Calu3 (cell line): Measurements from ENCODE around the gene SLC39A5. TPM values are rescaled to one million over a fixed set of nuclear protein-coding genes. Genes with fewer than 3 reads are reported as not detected.

Experiments
- BruUV-seq: library from RNA; stranded (reverse); fragments of 400-500 nt; replicated peaks from 2 replicates; lab custom pipeline; 2021; lab: Mats Ljungman, UMichigan
- CTCF ChIA-PET: fragments of 300-600 bp; sonication (Branson Sonifier 250); formaldehyde crosslinking; loops from one replicate; lab custom pipeline; 2022; ENCODE audit warnings: antibody characterized with exemption; lab: Charles Lee
- DNase-seq: peaks from one replicate; pipeline ENCODE4 v3.0.0; 2022
- H3K27ac Mint-ChIP-seq: one replicate; pipeline ENCODE4 v1.8.0; 2022; ENCODE audit warnings: mixed read lengths; ENCODE audit not compliant: unreplicated experiment
- H3K27me3 Mint-ChIP-seq: one replicate; pipeline ENCODE4 v1.8.0; 2022; ENCODE audit warnings: mixed read lengths; ENCODE audit not compliant: unreplicated experiment
- H3K36me3 Mint-ChIP-seq: one replicate; pipeline ENCODE4 v1.8.0; 2022; ENCODE audit warnings: mild to moderate bottlenecking, moderate library complexity, mixed read lengths; ENCODE audit not compliant: insufficient read depth, unreplicated experiment
- H3K4me1 Mint-ChIP-seq: one replicate; pipeline ENCODE4 v1.8.0; 2022; ENCODE audit warnings: mild to moderate bottlenecking, low read depth, mixed read lengths; ENCODE audit not compliant: unreplicated experiment
- H3K4me3 Mint-ChIP-seq: one replicate; pipeline ENCODE4 v1.8.0; 2022; ENCODE audit warnings: mild to moderate bottlenecking, low read depth, moderate library complexity, mixed read lengths; ENCODE audit not compliant: unreplicated experiment
- H3K9me3 Mint-ChIP-seq: one replicate; pipeline ENCODE4 v1.8.0; 2022; ENCODE audit warnings: low read depth, mixed read lengths; ENCODE audit not compliant: unreplicated experiment
- intact Hi-C: fragments of 100-400 bp; cut with micrococcal nuclease; formaldehyde crosslinking; loops from one replicate; pipeline ENCODE4 v1.10.0; 2022; ENCODE audit not compliant: unreplicated experiment
- total RNA-seq: library from RNA; stranded (reverse); gene quantifications from 2 replicates; pipeline ENCODE4 v1.2.3, GENCODE V29; 2022
- TF ChIP-seq, protein P1 (sequence below): fragments of 200-600 bp; IDR thresholded peaks from one replicate; pipeline ENCODE4 v1.8.0; 2022; ENCODE audit warnings: antibody characterized with exemption; ENCODE audit not compliant: unreplicated experiment

SLC39A5 gene
- total RNA-seq, 1 experiment from 2014 or later, result not detected

DNA sequence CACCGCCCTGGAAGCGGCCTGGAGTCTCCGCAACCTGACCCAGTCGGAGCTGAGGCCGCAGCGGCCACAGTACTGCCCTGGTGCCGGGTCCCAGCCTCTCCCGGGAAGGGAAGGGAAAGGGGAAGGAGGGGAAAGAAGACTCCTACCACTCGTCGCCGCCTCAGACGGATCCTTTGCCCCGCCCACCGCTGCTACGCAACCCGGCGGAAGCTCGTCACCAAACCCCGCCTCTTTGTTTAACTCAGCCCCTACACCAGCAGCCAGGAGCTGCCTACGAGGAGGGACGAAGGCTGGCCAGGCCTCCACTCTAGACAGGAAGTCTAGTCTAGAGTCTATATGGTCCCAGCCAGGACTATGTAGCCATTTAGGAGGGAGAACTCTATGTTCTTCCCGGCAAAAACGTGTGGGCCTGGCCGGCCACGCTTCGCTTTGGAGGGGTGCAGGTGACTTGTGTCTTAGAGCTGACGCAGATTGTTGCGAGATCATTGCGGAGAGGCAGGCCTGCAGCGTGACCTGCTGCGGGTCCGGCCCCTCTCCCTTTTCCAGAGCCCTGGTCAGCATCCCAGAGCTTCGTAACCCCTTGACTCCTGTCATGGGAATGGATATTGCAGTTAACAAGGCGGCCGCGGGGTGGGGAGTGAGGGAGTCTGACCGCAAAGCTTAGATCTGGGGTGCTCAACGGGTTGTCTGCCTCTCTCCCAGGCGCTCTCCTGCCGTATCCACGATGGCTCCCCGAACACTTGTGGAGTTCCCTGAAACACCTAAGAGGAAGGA is 7.9 kb upstream of the SLC39A5 start, which contains the start of gene RNF41:
Gene RNF41 (minus strand): TSS at position 166 of the 774 bp plus-strand sequence. CDS start 7,875 bp downstream, outside the sequence.
- CTCF ChIA-PET, result interaction anchor here (0.6 to 3.0 kb wide), 20 partner anchors 11 to 501 kb away, joined by 3 to 28 read pairs (median 4); partner anchors contain the start of genes ANKRD52, CNPY2, COQ10A and CS
- TF ChIP-seq, protein P1, sequence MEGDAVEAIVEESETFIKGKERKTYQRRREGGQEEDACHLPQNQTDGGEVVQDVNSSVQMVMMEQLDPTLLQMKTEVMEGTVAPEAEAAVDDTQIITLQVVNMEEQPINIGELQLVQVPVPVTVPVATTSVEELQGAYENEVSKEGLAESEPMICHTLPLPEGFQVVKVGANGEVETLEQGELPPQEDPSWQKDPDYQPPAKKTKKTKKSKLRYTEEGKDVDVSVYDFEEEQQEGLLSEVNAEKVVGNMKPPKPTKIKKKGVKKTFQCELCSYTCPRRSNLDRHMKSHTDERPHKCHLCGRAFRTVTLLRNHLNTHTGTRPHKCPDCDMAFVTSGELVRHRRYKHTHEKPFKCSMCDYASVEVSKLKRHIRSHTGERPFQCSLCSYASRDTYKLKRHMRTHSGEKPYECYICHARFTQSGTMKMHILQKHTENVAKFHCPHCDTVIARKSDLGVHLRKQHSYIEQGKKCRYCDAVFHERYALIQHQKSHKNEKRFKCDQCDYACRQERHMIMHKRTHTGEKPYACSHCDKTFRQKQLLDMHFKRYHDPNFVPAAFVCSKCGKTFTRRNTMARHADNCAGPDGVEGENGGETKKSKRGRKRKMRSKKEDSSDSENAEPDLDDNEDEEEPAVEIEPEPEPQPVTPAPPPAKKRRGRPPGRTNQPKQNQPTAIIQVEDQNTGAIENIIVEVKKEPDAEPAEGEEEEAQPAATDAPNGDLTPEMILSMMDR, result no peak
- BruUV-seq, result TSS peak; percentile 73
- Mint-ChIP-seq H3K27ac (peak within 1 kb of the TSS; percentile 92), H3K36me3 (peaks cover 56% of the 10 kb centered on the region), H3K4me3 (peak within 1 kb of the TSS; percentile 97), H3K27me3 (no peaks in the 10 kb centered on the region), H3K4me1 (peaks cover 17% of the 10 kb centered on the region), H3K9me3 (no peaks in the 10 kb centered on the region)
- peak; percentile 98 for DNase-seq
- intact Hi-C loops, result loop anchor here (1.0 kb wide), 1 partner anchor 29 kb away; no protein-coding TSS in a partner anchor

- BruUV-seq, result no TSS peak
- Mint-ChIP-seq H3K27ac (peak overlapping the region; percentile 92), H3K36me3 (peaks cover 56% of the 10 kb centered on the region), H3K27me3 (no peaks in the 10 kb centered on the region), H3K4me1 (peaks cover 17% of the 10 kb centered on the region), H3K9me3 (no peaks in the 10 kb centered on the region), H3K4me3 (peak overlapping the region; percentile 97)
- CTCF ChIA-PET, result interaction anchor here (0.5 to 3.0 kb wide), 19 partner anchors 11 to 502 kb away, joined by 3 to 28 read pairs (median 4); partner anchors contain the start of genes ANKRD52, CNPY2, COQ10A and CS
- intact Hi-C loops, result loop anchor here (1.0 kb wide), 1 partner anchor 29 kb away; no protein-coding TSS in a partner anchor
- DNase-seq, result no peak
- TF ChIP-seq, protein P1, result no peak
Measured at GRCh38 chr12:56222531-56222895, 7.3 kb upstream of the SLC39A5 start.

DNA sequence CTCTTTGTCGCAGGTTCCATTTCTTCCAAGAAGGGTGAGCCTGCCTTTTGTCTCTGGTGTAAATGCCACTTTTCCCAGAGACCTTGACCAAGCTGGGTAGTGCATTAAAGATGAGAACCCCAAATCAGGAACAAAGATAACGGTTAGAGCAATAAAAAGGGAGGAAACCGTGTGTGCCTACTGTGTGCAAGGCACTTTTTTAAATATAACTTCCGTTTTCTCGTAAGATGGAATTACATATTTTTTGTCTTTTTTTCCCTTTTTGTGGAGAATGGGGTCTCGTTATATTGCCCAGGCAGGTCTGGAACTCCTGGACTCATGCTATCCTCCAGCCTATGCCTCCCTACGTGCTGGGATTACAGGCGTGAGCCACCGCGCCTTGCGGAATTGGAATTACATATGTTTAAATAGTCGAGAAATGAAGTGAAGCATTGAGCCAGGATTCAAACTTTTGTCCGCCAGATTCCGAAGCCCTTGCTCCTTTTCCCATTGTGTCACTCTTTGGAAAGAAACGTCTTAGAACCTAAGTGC is 6.2 kb upstream of the SLC39A5 start:
- Mint-ChIP-seq H3K27ac (peak overlapping the region; percentile 73), H3K27me3 (no peaks in the 10 kb centered on the region), H3K9me3 (no peaks in the 10 kb centered on the region), H3K36me3 (peaks cover 56% of the 10 kb centered on the region), H3K4me3 (peak overlapping the region; percentile 78), H3K4me1 (peaks cover 17% of the 10 kb centered on the region)
- DNase-seq, result no peak
- intact Hi-C loops, result loop anchor here (1.0 kb wide), 1 partner anchor 104 kb away; no protein-coding TSS in a partner anchor
- CTCF ChIA-PET, result no interaction called here
- TF ChIP-seq, protein P1, result no peak
- no TSS peak for BruUV-seq

DNA sequence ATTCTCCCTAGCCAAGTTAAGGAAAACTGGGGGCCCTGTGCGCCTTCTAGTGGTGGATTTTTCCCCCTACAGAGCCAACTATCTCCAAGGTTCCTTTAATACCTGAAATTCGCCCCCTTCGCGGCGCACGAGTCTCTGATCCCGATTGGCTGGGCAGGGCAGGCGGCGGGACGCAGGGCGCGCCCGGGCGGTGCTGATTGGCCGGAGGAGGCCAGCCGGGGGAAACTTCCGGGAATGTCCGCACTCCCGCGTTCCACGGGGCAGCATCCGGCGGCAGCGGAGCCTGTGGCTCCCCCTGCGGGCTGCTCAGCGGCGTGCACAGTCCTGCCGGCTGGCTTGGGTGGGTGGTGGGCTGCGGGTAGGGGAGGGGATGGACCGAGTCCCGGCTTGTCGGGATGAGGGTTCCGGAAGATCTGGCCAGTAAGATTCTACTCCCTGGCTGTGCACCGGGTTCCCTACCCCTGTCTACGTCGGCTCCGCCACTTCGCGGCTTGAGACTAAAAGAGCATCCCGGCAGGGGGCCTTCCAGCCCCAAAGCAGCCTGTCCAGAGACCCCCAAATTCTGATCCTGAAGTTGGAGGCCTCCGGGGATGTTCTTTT is 5.6 kb upstream of the SLC39A5 start, which contains the start of gene NABP2:
Gene NABP2 (plus strand): TSS at position 241 of the 600 bp plus-strand sequence. CDS start 515 bp downstream, outside the sequence.
- Mint-ChIP-seq H3K36me3 (peaks cover 56% of the 10 kb centered on the region), H3K27ac (peak within 1 kb of the TSS; percentile 73), H3K27me3 (no peaks in the 10 kb centered on the region), H3K4me1 (peaks cover 17% of the 10 kb centered on the region), H3K4me3 (peak within 1 kb of the TSS; percentile 78), H3K9me3 (no peaks in the 10 kb centered on the region)
- BruUV-seq, result no TSS peak
- CTCF ChIA-PET, result interaction anchor here (0.6 kb wide), 1 partner anchor 264 kb away, joined by 3 read pairs; the partner anchor contains the start of gene GLS2
- DNase-seq, result peak; percentile 99
- TF ChIP-seq, protein P1, result peak; percentile 95
- intact Hi-C loops, result loop anchor here (1.0 kb wide), 1 partner anchor 105 kb away; no protein-coding TSS in a partner anchor
